ENCODE results near the gene PMAIP1. TPM values are rescaled to one million over a fixed set of nuclear protein-coding genes. Genes with fewer than 3 reads are reported as not detected.

The PMAIP1 gene
- total and polyA plus RNA-seq, 11 donors = 0.15 to 1.8 (median 0.37) TPM; not detected in 2

DNA sequence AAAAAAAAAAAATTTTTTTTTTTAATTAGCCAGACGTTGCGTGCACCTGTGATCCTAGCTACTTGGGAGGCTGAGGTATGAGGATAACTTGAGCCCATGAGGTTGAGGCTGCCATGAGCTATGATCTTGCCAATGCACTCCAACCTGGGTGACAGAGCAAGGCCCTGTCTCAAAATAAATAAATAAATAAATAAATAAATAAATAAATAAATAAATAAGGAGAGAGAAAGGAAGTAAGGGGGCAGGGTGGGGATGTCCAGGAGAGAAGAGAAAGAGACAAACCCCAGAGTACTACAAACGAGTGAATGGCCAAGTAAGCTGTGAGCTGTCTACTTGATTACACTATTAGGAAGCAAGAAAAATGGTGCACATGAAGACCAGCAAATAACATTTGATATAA, 7.7 kb upstream of the PMAIP1 start:
- TF ChIP-seq CTCF (IDR thresholded peaks at IDR 0.05) = no peak
- no peak for TF ChIP-seq POLR2A (IDR thresholded peaks at IDR 0.05)
- no peak overlapping the region for H3K27ac ChIP-seq
- WGBS, 4 donors = 89 to 96% (median 91%) methylated on average over 3 of the region's 3 CpGs
- no peak for DNase-seq
- no peaks in the 10 kb centered on the region for H3K9me3 ChIP-seq
- H3K4me1 ChIP-seq = no peaks in the 10 kb centered on the region
- H3K4me3 ChIP-seq = no peak overlapping the region
- ATAC-seq = no peak
- intact Hi-C loops (cut with DNase I) = no loop called here
- peaks cover 0 to 2% (median 0%) of the 10 kb centered on the region in 9 donors for H3K27me3 ChIP-seq
- H3K36me3 ChIP-seq = no peaks in the 10 kb centered on the region

- TF ChIP-seq CTCF (IDR thresholded peaks at IDR 0.05) (no peak), POLR2A (IDR thresholded peaks at IDR 0.05) (no peak)
- Histone ChIP-seq H3K27me3 (peaks cover 0 to 19% (median 0%) of the 10 kb centered on the region in 9 donors), H3K9me3 (no peaks in the 10 kb centered on the region), H3K4me3 (no peak overlapping the region), H3K27ac (no peak overlapping the region), H3K4me1 (peaks cover 0 to 5% (median 0%) of the 10 kb centered on the region in 12 donors), H3K36me3 (no peaks in the 10 kb centered on the region)
- ATAC-seq (no peak), DNase-seq (no peak)
- 84 to 92% (median 87%) methylated on average over 6 of the region's 6 CpGs for WGBS, 4 donors
- intact Hi-C loops (cut with DNase I) = loop anchor here in 1 of 10 donors (1.0 kb wide), 1 partner anchor 11 kb away; no protein-coding TSS in a partner anchor
Measured at GRCh38 chr18:59893971-59894370, 5.8 kb upstream of the PMAIP1 start.

GRCh38 chr18:59897321-59897954, 2.4 kb upstream of the PMAIP1 start:
- intact Hi-C loops (cut with DNase I) = no loop called here
- TF ChIP-seq CTCF (IDR thresholded peaks at IDR 0.05) (no peak), POLR2A (IDR thresholded peaks at IDR 0.05) (no peak)
- H3K27me3 ChIP-seq = peaks cover 0 to 52% (median 12%) of the 10 kb centered on the region in 9 donors
- H3K27ac ChIP-seq = no peak overlapping the region
- H3K4me1 ChIP-seq = peaks cover 0 to 29% (median 7%) of the 10 kb centered on the region in 12 donors
- no peak overlapping the region for H3K4me3 ChIP-seq
- DNase-seq (no peak), ATAC-seq (no peak)
- H3K36me3 ChIP-seq = no peaks in the 10 kb centered on the region
- H3K9me3 ChIP-seq = no peaks in the 10 kb centered on the region
- WGBS, 4 donors = 38 to 56% (median 43%) methylated on average over 9 of the region's 9 CpGs

GRCh38 chr18:59898093-59898492, 1.7 kb upstream of the PMAIP1 start:
- ATAC-seq (no peak), DNase-seq (no peak)
- Histone ChIP-seq H3K4me1 (peaks cover 0 to 29% (median 7%) of the 10 kb centered on the region in 12 donors), H3K27ac (no peak overlapping the region), H3K9me3 (no peaks in the 10 kb centered on the region), H3K4me3 (no peak overlapping the region), H3K27me3 (peaks cover 0 to 59% (median 12%) of the 10 kb centered on the region in 9 donors), H3K36me3 (no peaks in the 10 kb centered on the region)
- intact Hi-C loops (cut with DNase I) = no loop called here
- TF ChIP-seq CTCF (IDR thresholded peaks at IDR 0.05) (no peak), POLR2A (IDR thresholded peaks at IDR 0.05) (no peak)
- WGBS, 4 donors = 39 to 57% (median 51%) methylated on average over 4 of the region's 4 CpGs

Measured in heart left ventricle (tissue), 16 donors.